SK-N-SH treated with all-trans-retinoic acid at 6 μM for 48 hours (cell line): ENCODE measurements around the gene UGT1A8.

Source experiments
- GLIS3 ChIP-seq: fragments of 250-450 bp; sonication (Bioruptor Pico); IDR thresholded peaks from 2 replicates; pipeline ENCODE4 v1.5.0; 2020; ENCODE audit warnings: mild to moderate bottlenecking, moderate library complexity
- SNAI2 ChIP-seq: fragments of 250-450 bp; sonication (Bioruptor Pico); IDR thresholded peaks from 2 replicates; pipeline ENCODE4 v1.5.0; 2020; ENCODE audit warnings: mild to moderate bottlenecking, moderate library complexity

- TF ChIP-seq GLIS3 (CRISPR knock-in tag): no peak
- TF ChIP-seq SNAI2 (CRISPR knock-in tag): peak; percentile 36; the same call in 1 of the 2 replicates
Observed at GRCh38 chr2:233761040-233761769, 143.8 kb downstream of the UGT1A8 start.
